Measurements from ENCODE around the gene IL2RG. TPM values are rescaled to one million over a fixed set of nuclear protein-coding genes. Genes with fewer than 3 reads are reported as not detected.

The IL2RG gene
- total RNA-seq, 2 donors from 2014 or later, result 4.2 TPM; not detected in 1

- H3K9me3 ChIP-seq, result no peaks in the 10 kb centered on the region
- peaks cover 0 to 11% of the 10 kb centered on the region in 2 donors for H3K4me1 ChIP-seq
- H3K27ac ChIP-seq, result no peak overlapping the region
- H3K4me3 ChIP-seq, result no peak overlapping the region
- DNase-seq (ENCODE audit: low spot score), result no peak
- TF ChIP-seq CTCF (IDR thresholded peaks at IDR 0.05), result no peak
- H3K36me3 ChIP-seq, result peaks cover 26% of the 10 kb centered on the region
- no peaks in the 10 kb centered on the region for H3K27me3 ChIP-seq
Measured at GRCh38 chrX:71140440-71140839, 29.1 kb upstream of the IL2RG start.

GRCh38 chrX:71131510-71131909 is 20.1 kb upstream of the IL2RG start:
- no peaks in the 10 kb centered on the region for H3K27me3 ChIP-seq
- H3K4me3 ChIP-seq, result no peak overlapping the region
- no peak for DNase-seq (ENCODE audit: low spot score)
- H3K9me3 ChIP-seq, result no peaks in the 10 kb centered on the region
- no peaks in the 10 kb centered on the region for H3K4me1 ChIP-seq
- peaks cover 57% of the 10 kb centered on the region for H3K36me3 ChIP-seq
- no peak overlapping the region for H3K27ac ChIP-seq
- no peak for TF ChIP-seq CTCF (IDR thresholded peaks at IDR 0.05)

- peak; percentile 50 to 75 for TF ChIP-seq CTCF (IDR thresholded peaks at IDR 0.05)
- no peaks in the 10 kb centered on the region for H3K9me3 ChIP-seq
- H3K4me1 ChIP-seq, result no peaks in the 10 kb centered on the region
- no peaks in the 10 kb centered on the region for H3K27me3 ChIP-seq
- peak; percentile 67 for DNase-seq (ENCODE audit: low spot score)
- H3K4me3 ChIP-seq, result no peak overlapping the region
- no peak overlapping the region for H3K27ac ChIP-seq
- peaks cover 70% of the 10 kb centered on the region for H3K36me3 ChIP-seq
Measured at GRCh38 chrX:71128915-71129765, 17.8 kb upstream of the IL2RG start.

- no peak for TF ChIP-seq CTCF (IDR thresholded peaks at IDR 0.05)
- H3K27me3 ChIP-seq, result no peaks in the 10 kb centered on the region
- DNase-seq (ENCODE audit: low spot score), result no peak
- H3K4me3 ChIP-seq, result no peak overlapping the region
- peaks cover 74% of the 10 kb centered on the region for H3K36me3 ChIP-seq
- no peak overlapping the region for H3K27ac ChIP-seq
- no peaks in the 10 kb centered on the region for H3K9me3 ChIP-seq
- no peaks in the 10 kb centered on the region for H3K4me1 ChIP-seq
Measured at GRCh38 chrX:71128166-71128833, 16.9 kb upstream of the IL2RG start.

GRCh38 chrX:71118985-71119535 is 7.7 kb upstream of the IL2RG start:
- Histone ChIP-seq H3K4me3 (peak overlapping the region; percentile 60 to 62), H3K4me1 (peaks cover 0 to 6% of the 10 kb centered on the region in 2 donors), H3K36me3 (peaks cover 35% of the 10 kb centered on the region), H3K27me3 (no peaks in the 10 kb centered on the region), H3K27ac (peak overlapping the region; percentile 84 to 85), H3K9me3 (no peaks in the 10 kb centered on the region)
- no peak for DNase-seq (ENCODE audit: low spot score)
- TF ChIP-seq CTCF (IDR thresholded peaks at IDR 0.05), result no peak
